Measurements from ENCODE around the gene EEFSEC.

EEFSEC gene

GRCh38 chr3:128281056-128281455 lies 127.8 kb downstream of the EEFSEC start:
- TF ChIP-seq CTCF (IDR thresholded peaks at IDR 0.05; ENCODE audit: low read depth, low read length) (no peak), POLR2A (IDR thresholded peaks at IDR 0.05; ENCODE audit: extremely low read depth, insufficient read length) (no peak), MAX (IDR thresholded peaks at IDR 0.05; ENCODE audit: low read depth, low read length) (no peak), MYC (IDR thresholded peaks at IDR 0.05; ENCODE audit: low read depth, low read length) (no peak)
- no peak for DNase-seq (ENCODE audit: low read depth)
- H3K4me3 ChIP-seq (ENCODE audit: low read depth, low read length): no peak overlapping the region

GRCh38 chr3:128281461-128282367 lies 128.4 kb downstream of the EEFSEC start:
- no peak for TF ChIP-seq POLR2A (IDR thresholded peaks at IDR 0.05; ENCODE audit: extremely low read depth, insufficient read length)
- TF ChIP-seq MYC (IDR thresholded peaks at IDR 0.05; ENCODE audit: low read depth, low read length): no peak
- no peak for TF ChIP-seq MAX (IDR thresholded peaks at IDR 0.05; ENCODE audit: low read depth, low read length)
- no peak for TF ChIP-seq CTCF (IDR thresholded peaks at IDR 0.05; ENCODE audit: low read depth, low read length)

GRCh38 chr3:128282380-128283196 lies 129.3 kb downstream of the EEFSEC start:
- TF ChIP-seq MYC (IDR thresholded peaks at IDR 0.05; ENCODE audit: low read depth, low read length) (no peak), POLR2A (IDR thresholded peaks at IDR 0.05; ENCODE audit: extremely low read depth, insufficient read length) (no peak), MAX (IDR thresholded peaks at IDR 0.05; ENCODE audit: low read depth, low read length) (no peak), CTCF (IDR thresholded peaks at IDR 0.05; ENCODE audit: low read depth, low read length) (no peak)
- no peak for DNase-seq (ENCODE audit: low read depth)
- no peak overlapping the region for H3K4me3 ChIP-seq (ENCODE audit: low read depth, low read length)

More at GRCh38 chr3:128281461-128282367, 128.4 kb downstream of the EEFSEC start:
- no peak for DNase-seq (ENCODE audit: low read depth)
- H3K4me3 ChIP-seq (ENCODE audit: low read depth, low read length): no peak overlapping the region

GRCh38 chr3:128283421-128283820 lies 130.1 kb downstream of the EEFSEC start:
- H3K4me3 ChIP-seq (ENCODE audit: low read depth, low read length): no peak overlapping the region
- TF ChIP-seq MYC (IDR thresholded peaks at IDR 0.05; ENCODE audit: low read depth, low read length) (no peak), POLR2A (IDR thresholded peaks at IDR 0.05; ENCODE audit: extremely low read depth, insufficient read length) (no peak), MAX (IDR thresholded peaks at IDR 0.05; ENCODE audit: low read depth, low read length) (no peak), CTCF (IDR thresholded peaks at IDR 0.05; ENCODE audit: low read depth, low read length) (no peak)
- no peak for DNase-seq (ENCODE audit: low read depth)

GRCh38 chr3:128285042-128285966 lies 132.0 kb downstream of the EEFSEC start:
- DNase-seq (ENCODE audit: low read depth): no peak
- no peak overlapping the region for H3K4me3 ChIP-seq (ENCODE audit: low read depth, low read length)
- TF ChIP-seq MYC (IDR thresholded peaks at IDR 0.05; ENCODE audit: low read depth, low read length): no peak
- TF ChIP-seq POLR2A (IDR thresholded peaks at IDR 0.05; ENCODE audit: extremely low read depth, insufficient read length): no peak
- TF ChIP-seq MAX (IDR thresholded peaks at IDR 0.05; ENCODE audit: low read depth, low read length): no peak
- TF ChIP-seq CTCF (IDR thresholded peaks at IDR 0.05; ENCODE audit: low read depth, low read length): no peak

Data from NB4 (cell line).